Measurements from ENCODE around the gene CGB2.
"Not testable (repeated sequence)": the region's sequence is repeated elsewhere in the genome, so short reads cannot be mapped to it uniquely, and the experiment has no call there.

The CGB2 gene

DNA sequence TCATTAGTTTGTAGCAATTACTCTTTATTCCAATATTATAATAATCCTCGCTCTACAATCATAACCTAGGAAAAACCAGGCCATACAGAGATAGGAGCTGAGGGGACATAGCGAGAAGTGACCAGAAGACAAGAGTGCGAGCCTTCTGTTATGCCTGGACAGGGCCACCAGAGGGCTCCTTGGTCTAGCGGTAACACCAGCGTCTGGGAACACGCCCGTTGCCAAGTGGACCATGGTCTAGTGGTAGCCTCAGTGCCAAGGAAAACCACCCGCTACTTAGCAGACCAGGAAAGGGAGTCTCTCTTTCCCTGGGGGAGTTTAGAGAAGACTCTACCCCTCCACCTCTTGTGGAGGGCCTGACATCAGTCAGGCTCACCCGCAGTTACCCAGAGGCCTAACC, 43.2 kb downstream of the CGB2 start:
- DNase-seq (ENCODE audit: low read depth); H3K4me3 ChIP-seq (ENCODE audit: low read depth, low read length); in situ Hi-C loops (cut with HindIII; ENCODE audit: low sequenced_read_pairs): not testable (repeated sequence)
- TF ChIP-seq, protein P1, sequence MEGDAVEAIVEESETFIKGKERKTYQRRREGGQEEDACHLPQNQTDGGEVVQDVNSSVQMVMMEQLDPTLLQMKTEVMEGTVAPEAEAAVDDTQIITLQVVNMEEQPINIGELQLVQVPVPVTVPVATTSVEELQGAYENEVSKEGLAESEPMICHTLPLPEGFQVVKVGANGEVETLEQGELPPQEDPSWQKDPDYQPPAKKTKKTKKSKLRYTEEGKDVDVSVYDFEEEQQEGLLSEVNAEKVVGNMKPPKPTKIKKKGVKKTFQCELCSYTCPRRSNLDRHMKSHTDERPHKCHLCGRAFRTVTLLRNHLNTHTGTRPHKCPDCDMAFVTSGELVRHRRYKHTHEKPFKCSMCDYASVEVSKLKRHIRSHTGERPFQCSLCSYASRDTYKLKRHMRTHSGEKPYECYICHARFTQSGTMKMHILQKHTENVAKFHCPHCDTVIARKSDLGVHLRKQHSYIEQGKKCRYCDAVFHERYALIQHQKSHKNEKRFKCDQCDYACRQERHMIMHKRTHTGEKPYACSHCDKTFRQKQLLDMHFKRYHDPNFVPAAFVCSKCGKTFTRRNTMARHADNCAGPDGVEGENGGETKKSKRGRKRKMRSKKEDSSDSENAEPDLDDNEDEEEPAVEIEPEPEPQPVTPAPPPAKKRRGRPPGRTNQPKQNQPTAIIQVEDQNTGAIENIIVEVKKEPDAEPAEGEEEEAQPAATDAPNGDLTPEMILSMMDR (IDR thresholded peaks at IDR 0.05; ENCODE audit: low read depth, low read length, missing control alignments): peak; percentile 66

DNA sequence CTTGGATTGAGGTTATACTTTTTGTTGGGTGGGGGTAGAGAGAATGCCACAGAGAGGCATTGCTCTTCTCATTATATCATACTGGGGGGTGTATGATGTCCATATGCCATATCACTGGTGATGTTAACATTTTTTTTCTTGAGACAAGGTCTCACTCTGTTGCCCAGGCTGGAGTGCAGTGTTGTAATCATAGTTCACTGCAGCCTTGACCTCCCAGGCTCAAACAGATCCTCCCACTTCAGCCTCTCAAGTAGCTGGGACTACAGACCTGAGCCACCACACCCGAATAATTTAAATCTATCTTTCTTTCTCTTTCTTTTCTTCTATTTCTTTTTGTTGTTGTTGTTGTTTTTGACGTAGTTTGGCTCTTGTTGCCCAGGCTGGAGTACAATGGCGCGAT, 48.7 kb downstream of the CGB2 start:
- no peak for DNase-seq (ENCODE audit: low read depth)
- in situ Hi-C loops (cut with HindIII; ENCODE audit: low sequenced_read_pairs): no loop called here
- TF ChIP-seq, protein P1 (IDR thresholded peaks at IDR 0.05; ENCODE audit: low read depth, low read length, missing control alignments): no peak
- no peak overlapping the region for H3K4me3 ChIP-seq (ENCODE audit: low read depth, low read length)

DNA sequence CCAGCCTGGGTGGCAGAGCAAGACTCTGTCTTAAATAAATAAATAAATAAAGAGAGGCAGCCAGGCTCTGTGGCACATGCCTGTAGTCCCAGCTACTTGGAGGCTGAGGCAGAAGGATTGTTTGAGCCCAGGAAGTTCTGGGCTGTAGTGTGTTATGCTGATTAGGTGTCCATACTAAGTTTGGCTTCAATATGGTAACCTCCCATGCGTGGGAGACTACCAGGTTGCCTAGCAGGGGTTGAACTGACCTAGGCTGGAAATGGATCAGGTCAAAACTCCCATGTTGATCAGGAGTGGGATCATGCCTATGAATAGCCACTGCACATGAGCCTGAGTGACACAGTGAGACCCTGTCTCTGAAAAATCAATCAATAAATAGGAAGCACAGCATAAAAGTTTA, 49.6 kb downstream of the CGB2 start:
- TF ChIP-seq, protein P1 (IDR thresholded peaks at IDR 0.05; ENCODE audit: low read depth, low read length, missing control alignments): no peak
- in situ Hi-C loops (cut with HindIII; ENCODE audit: low sequenced_read_pairs): no loop called here
- no peak overlapping the region for H3K4me3 ChIP-seq (ENCODE audit: low read depth, low read length)
- DNase-seq (ENCODE audit: low read depth): no peak

All from astrocyte of the cerebellum (primary cell).